Endothelial cell of umbilical vein (primary cell): ENCODE results near the gene GPR37L1. TPM values are rescaled to one million over a fixed set of nuclear protein-coding genes. Genes with fewer than 3 reads are reported as not detected.

ENCODE experiments used
- BruUV-seq: library from RNA; stranded (reverse); fragments of 400-500 nt; replicated peaks from 2 replicates; lab custom pipeline; 2021; lab: Mats Ljungman, UMichigan
- CTCF ChIA-PET: fragments of 300-600, 350-600 bp; sonication (Branson Sonifier 250); formaldehyde crosslinking; loops from one replicate; lab custom pipeline; 2021; ENCODE audit warnings: antibody characterized with exemption, inconsistent platforms; lab: Charles Lee
- POLR2A ChIA-PET: fragments of 300-600, 350-600 bp; sonication (Branson Sonifier 250); formaldehyde crosslinking; loops from one replicate; lab custom pipeline; 2021; ENCODE audit warnings: antibody characterized with exemption, inconsistent platforms; lab: Charles Lee
- DNase-seq: peaks from one replicate; pipeline ENCODE4 v3.0.0-alpha.2; 2011; ENCODE audit warnings: low read depth, low spot score
- FAIRE-seq: peaks from 2 replicates; lab custom pipeline; 2011; peaks lifted over from hg19 to GRCh38; lab: Jason Lieb, UNC
- H2AFZ ChIP-seq: 2 replicates; pipeline ENCODE4 v1.6.0; 2012; ENCODE audit warnings: low read depth, low read length, control low read depth, inconsistent platforms
- H3K27ac ChIP-seq: 2 replicates; pipeline ENCODE4 v1.5.1; 2011; ENCODE audit warnings: low read depth, mild to moderate bottlenecking, control low read depth, low read length, moderate library complexity; ENCODE audit not compliant: insufficient read depth
- H3K27me3 ChIP-seq, 2 experiments: 2 replicates each; pipeline versions ENCODE4 v1.6.0 to v1.6.1; 2011; ENCODE audit warnings: low read length in 2 of 2, mixed read lengths in 1 of 2; ENCODE audit not compliant: control insufficient read depth in 2 of 2, insufficient read depth in 2 of 2
- H3K36me3 ChIP-seq, 2 experiments: 2 replicates in 1 of 2; 3 replicates in 1 of 2; pipeline ENCODE4 v1.5.1; 2011; ENCODE audit warnings: low read length in 2 of 2, mild to moderate bottlenecking in 1 of 2, moderate library complexity in 1 of 2; ENCODE audit not compliant: control insufficient read depth in 2 of 2, insufficient read depth in 2 of 2; ENCODE audit errors: extremely low read depth in 1 of 2
- H3K4me1 ChIP-seq: 3 replicates; pipeline ENCODE4 v1.5.1; 2011; ENCODE audit warnings: mild to moderate bottlenecking, low read length; ENCODE audit not compliant: control insufficient read depth, insufficient read depth; ENCODE audit errors: extremely low read depth
- H3K4me2 ChIP-seq: 2 replicates; pipeline ENCODE4 v1.6.1; 2011; ENCODE audit warnings: low read length, control low read depth, mixed read lengths; ENCODE audit not compliant: insufficient read depth
- H3K4me3 ChIP-seq, 3 experiments: fragments of 200-600 bp in 1 of 3; sonication (generic), shearing (Covaris generic) in 1 of 3; replicated peaks in 1 of 3; 2 replicates each; pipeline ENCODE4 v1.5.1; 2011 to 2016; ENCODE audit warnings: control low read depth in 3 of 3, low read length in 3 of 3, mild to moderate bottlenecking in 2 of 3, inconsistent platforms in 1 of 3, low read depth in 1 of 3, moderate library complexity in 1 of 3; ENCODE audit not compliant: insufficient read depth in 1 of 3
- H3K79me2 ChIP-seq: 2 replicates; pipeline ENCODE4 v1.6.0; 2012; ENCODE audit warnings: low read length, inconsistent platforms; ENCODE audit not compliant: control insufficient read depth, insufficient read depth
- H3K9ac ChIP-seq: replicated peaks from 2 replicates; pipeline ENCODE3; 2011; ENCODE audit warnings: low read length, control low read depth; ENCODE audit not compliant: insufficient read depth; ENCODE audit errors: extremely low read depth
- H3K9me1 ChIP-seq: replicated peaks from 3 replicates; pipeline ENCODE4 v1.6.0; 2011; ENCODE audit warnings: mild to moderate bottlenecking, low read length; ENCODE audit not compliant: control insufficient read depth, insufficient read depth; ENCODE audit errors: extremely low read depth
- H3K9me3 ChIP-seq: replicated peaks from 2 replicates; pipeline ENCODE4 v1.5.1; 2012; ENCODE audit warnings: low read length, inconsistent platforms; ENCODE audit not compliant: control insufficient read depth, insufficient read depth
- H4K20me1 ChIP-seq: replicated peaks from 2 replicates; pipeline ENCODE3; 2011; ENCODE audit warnings: mild to moderate bottlenecking, low read length; ENCODE audit not compliant: control insufficient read depth, insufficient read depth; ENCODE audit errors: extremely low read depth
- EZH2 ChIP-seq: IDR thresholded peaks from 2 replicates; pipeline ENCODE4 v1.6.1; 2012; ENCODE audit warnings: borderline replicate concordance, low read depth, mild to moderate bottlenecking, moderate library complexity, low read length, inconsistent platforms; ENCODE audit not compliant: severe bottlenecking
- FOS ChIP-seq: IDR thresholded peaks from 2 replicates; pipeline ENCODE4 v1.6.1; 2011; ENCODE audit warnings: mild to moderate bottlenecking, low read length, moderate library complexity, borderline replicate concordance; ENCODE audit not compliant: insufficient read depth
- GATA2 ChIP-seq: IDR thresholded peaks from 2 replicates; pipeline ENCODE4 v1.7.0; 2011; ENCODE audit warnings: low read depth, mild to moderate bottlenecking, moderate library complexity, mixed read lengths, low read length; ENCODE audit not compliant: insufficient read length, insufficient read depth
- JUN ChIP-seq: IDR thresholded peaks from 2 replicates; pipeline ENCODE4 v1.6.1; 2011; ENCODE audit warnings: borderline replicate concordance, low read depth; ENCODE audit not compliant: insufficient read length, insufficient read depth
- MAX ChIP-seq: IDR thresholded peaks from 2 replicates; pipeline ENCODE4 v1.6.1; 2011; ENCODE audit not compliant: insufficient read depth, insufficient read length
- MYC ChIP-seq: IDR thresholded peaks from one replicate; pipeline ENCODE4 v1.6.1; 2011; ENCODE audit warnings: mild to moderate bottlenecking, low read depth, low read length
- POLR2A ChIP-seq: IDR thresholded peaks from 2 replicates; pipeline ENCODE4 v1.6.1; 2012; ENCODE audit warnings: low read depth, mild to moderate bottlenecking, control low read depth, low read length
- POLR2AphosphoS5 ChIP-seq: IDR thresholded peaks from 2 replicates; pipeline ENCODE4 v1.6.1; 2012; ENCODE audit warnings: low read depth, mild to moderate bottlenecking, control low read depth, low read length, moderate library complexity; ENCODE audit not compliant: insufficient read depth
- dilution Hi-C: fragments of 300-500 bp; cut with MboI; formaldehyde crosslinking; loops from one replicate; pipeline ENCODE4 v1.15.0; 2019; ENCODE audit warnings: low sequenced_read_pairs; ENCODE audit not compliant: extremely low pct_ligation_motif_present
- intact Hi-C: fragments of 100-400 bp; cut with micrococcal nuclease; formaldehyde crosslinking; loops from one replicate; pipeline ENCODE4 v1.10.0; 2022
- polyA plus RNA-seq, 4 experiments: library from polyadenylated mRNA; depleted of rRNA in 3 of 4; stranded (reverse) in 3 of 4; unstranded in 1 of 4; fragments of >200 nt; gene quantifications; 2 replicates each; pipeline versions ENCODE4 v1.2.1 to v1.2.3, GENCODE V29; 2011 to 2012; ENCODE audit warnings: missing spikeins in 1 of 4
- total RNA-seq: library from RNA; stranded (reverse); gene quantifications from 2 replicates; pipeline ENCODE4 v1.2.3, GENCODE V29; 2021
- TF ChIP-seq, protein P1 (sequence below), 2 donors: IDR thresholded peaks; 1 replicate in 1 of 2; 2 replicates in 1 of 2; pipeline ENCODE4 v1.5.1; 2011; ENCODE audit warnings: low read length in 2 of 2, mild to moderate bottlenecking in 2 of 2, moderate library complexity in 2 of 2, control low read depth in 1 of 2, inconsistent platforms in 1 of 2, low read depth in 1 of 2; ENCODE audit not compliant: insufficient read depth in 1 of 2; ENCODE audit errors: extremely low read depth in 1 of 2

The GPR37L1 gene
- total and polyA plus RNA-seq, 2 donors (not counting 3 experiments of a cell fraction or from before 2014, with no cell fraction given), result not detected

GRCh38 chr1:202146993-202147392, 24.3 kb downstream of the GPR37L1 start:
- intact Hi-C loops, result no loop called here

More at GRCh38 chr1:202146993-202147392, 24.3 kb downstream of the GPR37L1 start:
- no peak overlapping the region for H3K27ac ChIP-seq
- no TSS peak for BruUV-seq
- H3K9me3 ChIP-seq, result no peaks in the 10 kb centered on the region
- H3K27me3 ChIP-seq, result no peaks in the 10 kb centered on the region
- no peak overlapping the region for H2AFZ ChIP-seq
- DNase-seq (no peak), FAIRE-seq (no peak)
- H4K20me1 ChIP-seq, result no peaks in the 10 kb centered on the region
- H3K4me2 ChIP-seq, result no peak overlapping the region
- no peaks in the 10 kb centered on the region for H3K9me1 ChIP-seq
- no peak overlapping the region for H3K4me3 ChIP-seq
- H3K36me3 ChIP-seq, result peaks cover 0 to 2% of the 10 kb centered on the region in 2 experiments
- H3K4me1 ChIP-seq, result peaks cover 21% of the 10 kb centered on the region
- TF ChIP-seq EZH2 (no peak), POLR2A (no peak), GATA2 (no peak), FOS (no peak), JUN (no peak), MYC (no peak), POLR2AphosphoS5 (no peak), MAX (no peak)
- TF ChIP-seq, protein P1, sequence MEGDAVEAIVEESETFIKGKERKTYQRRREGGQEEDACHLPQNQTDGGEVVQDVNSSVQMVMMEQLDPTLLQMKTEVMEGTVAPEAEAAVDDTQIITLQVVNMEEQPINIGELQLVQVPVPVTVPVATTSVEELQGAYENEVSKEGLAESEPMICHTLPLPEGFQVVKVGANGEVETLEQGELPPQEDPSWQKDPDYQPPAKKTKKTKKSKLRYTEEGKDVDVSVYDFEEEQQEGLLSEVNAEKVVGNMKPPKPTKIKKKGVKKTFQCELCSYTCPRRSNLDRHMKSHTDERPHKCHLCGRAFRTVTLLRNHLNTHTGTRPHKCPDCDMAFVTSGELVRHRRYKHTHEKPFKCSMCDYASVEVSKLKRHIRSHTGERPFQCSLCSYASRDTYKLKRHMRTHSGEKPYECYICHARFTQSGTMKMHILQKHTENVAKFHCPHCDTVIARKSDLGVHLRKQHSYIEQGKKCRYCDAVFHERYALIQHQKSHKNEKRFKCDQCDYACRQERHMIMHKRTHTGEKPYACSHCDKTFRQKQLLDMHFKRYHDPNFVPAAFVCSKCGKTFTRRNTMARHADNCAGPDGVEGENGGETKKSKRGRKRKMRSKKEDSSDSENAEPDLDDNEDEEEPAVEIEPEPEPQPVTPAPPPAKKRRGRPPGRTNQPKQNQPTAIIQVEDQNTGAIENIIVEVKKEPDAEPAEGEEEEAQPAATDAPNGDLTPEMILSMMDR (IDR thresholded peaks at IDR 0.05; ENCODE audit: extremely low read depth in 1 of 2, insufficient read depth in 1 of 2, low read depth in 1 of 2, low read length in 2 of 2), result no peak
- CTCF ChIA-PET, result interaction anchor here (1.3 to 2.1 kb wide), 3 partner anchors 8 to 12 kb away, joined by 3 to 5 read pairs (median 4); no protein-coding TSS in a partner anchor
- dilution Hi-C loops, result no loop called here
- H3K79me2 ChIP-seq, result peaks cover 31% of the 10 kb centered on the region
- POLR2A ChIA-PET, result interaction anchor here (0.6 kb wide), 1 partner anchor 10 kb away, joined by 3 read pairs; no protein-coding TSS in a partner anchor
- no peak overlapping the region for H3K9ac ChIP-seq
